Measurements from ENCODE around the gene ZNRF1.

- TF ChIP-seq, protein P1, sequence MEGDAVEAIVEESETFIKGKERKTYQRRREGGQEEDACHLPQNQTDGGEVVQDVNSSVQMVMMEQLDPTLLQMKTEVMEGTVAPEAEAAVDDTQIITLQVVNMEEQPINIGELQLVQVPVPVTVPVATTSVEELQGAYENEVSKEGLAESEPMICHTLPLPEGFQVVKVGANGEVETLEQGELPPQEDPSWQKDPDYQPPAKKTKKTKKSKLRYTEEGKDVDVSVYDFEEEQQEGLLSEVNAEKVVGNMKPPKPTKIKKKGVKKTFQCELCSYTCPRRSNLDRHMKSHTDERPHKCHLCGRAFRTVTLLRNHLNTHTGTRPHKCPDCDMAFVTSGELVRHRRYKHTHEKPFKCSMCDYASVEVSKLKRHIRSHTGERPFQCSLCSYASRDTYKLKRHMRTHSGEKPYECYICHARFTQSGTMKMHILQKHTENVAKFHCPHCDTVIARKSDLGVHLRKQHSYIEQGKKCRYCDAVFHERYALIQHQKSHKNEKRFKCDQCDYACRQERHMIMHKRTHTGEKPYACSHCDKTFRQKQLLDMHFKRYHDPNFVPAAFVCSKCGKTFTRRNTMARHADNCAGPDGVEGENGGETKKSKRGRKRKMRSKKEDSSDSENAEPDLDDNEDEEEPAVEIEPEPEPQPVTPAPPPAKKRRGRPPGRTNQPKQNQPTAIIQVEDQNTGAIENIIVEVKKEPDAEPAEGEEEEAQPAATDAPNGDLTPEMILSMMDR (IDR thresholded peaks at IDR 0.05), result no peak
- TF ChIP-seq EZH2 (IDR thresholded peaks at IDR 0.05; ENCODE audit: borderline replicate concordance, insufficient read depth, low read depth, low read length, poor library complexity, severe bottlenecking), result no peak
Measured at GRCh38 chr16:75079346-75079926, 80.6 kb downstream of the ZNRF1 start.

Measured in B cell (primary cell).